K562 (cell line): ENCODE measurements around the gene PPP1R14C. TPM values are rescaled to one million over a fixed set of nuclear protein-coding genes. Genes with fewer than 3 reads are reported as not detected.
A peak's percentile ranks its signal among the peaks of the same experiment; 100 is the strongest.

Experiments
- ATAC-seq: fragments of 200-7000 bp; cut with Tn5 transposase; 3 replicates; pipeline ENCODE4 v1.9.1; 2020; ENCODE audit warnings: moderate library complexity
- BruUV-seq: library from RNA; stranded (reverse); fragments of 400-500 nt; replicated peaks from 2 replicates; lab custom pipeline; 2021; lab: Mats Ljungman, UMichigan
- CTCF ChIA-PET: fragments of 300-600 bp; formaldehyde crosslinking; extraction: SDS; loops from one replicate; lab custom pipeline; 2021; ENCODE audit warnings: low intra/inter-chr PET ratio; lab: Yijun Ruan, JAX
- POLR2A ChIA-PET: fragments of 300-600, 350-650 bp; sonication (Branson Sonifier 250); formaldehyde crosslinking; extraction: SDS; loops from one replicate; lab custom pipeline; 2021; ENCODE audit warnings: antibody characterized with exemption, inconsistent platforms; lab: Yijun Ruan, JAX
- DNase-seq, 4 experiments: peaks; one replicate each; pipeline versions ENCODE4 v3.0.0 to v3.0.0-alpha.2; 2011 to 2018; ENCODE audit warnings: low spot score in 3 of 4, mixed read lengths in 3 of 4; ENCODE audit errors: extremely low read depth in 1 of 4
- FAIRE-seq: peaks from 2 replicates; lab custom pipeline; 2011; peaks lifted over from hg19 to GRCh38; lab: Jason Lieb, UNC
- H2AFZ ChIP-seq: 2 replicates; pipeline ENCODE4 v1.6.0; 2011; ENCODE audit warnings: low read depth, low read length, control low read depth, inconsistent platforms
- H3K27ac ChIP-seq: fragments of 200-600 bp; 3 replicates; pipeline ENCODE4 v1.8.0; 2011; ENCODE audit warnings: low read depth, mild to moderate bottlenecking, control low read depth, inconsistent platforms, low read length, moderate library complexity, mixed read lengths; ENCODE audit errors: extremely low read depth
- H3K27me3 ChIP-seq, 2 experiments: fragments of 300-600 bp in 1 of 2; 2 replicates in 1 of 2; 3 replicates in 1 of 2; pipeline versions ENCODE4 v1.6.0 to v1.8.0; 2011; ENCODE audit warnings: inconsistent platforms in 2 of 2, low read length in 2 of 2, mild to moderate bottlenecking in 1 of 2, mixed read lengths in 1 of 2, moderate library complexity in 1 of 2; ENCODE audit not compliant: control insufficient read depth in 2 of 2, insufficient read depth in 2 of 2
- H3K36me3 ChIP-seq: fragments of 300-600 bp; 3 replicates; pipeline ENCODE4 v1.8.0; 2011; ENCODE audit warnings: mild to moderate bottlenecking, low read length, inconsistent platforms; ENCODE audit not compliant: control insufficient read depth, insufficient read depth
- H3K4me1 ChIP-seq, 2 experiments: fragments of 200-600 bp in 1 of 2; replicated peaks in 1 of 2; 2 replicates in 1 of 2; 3 replicates in 1 of 2; pipeline versions ENCODE4 v1.5.1 to v1.8.0; 2011; ENCODE audit warnings: inconsistent platforms in 2 of 2, low read length in 2 of 2, mild to moderate bottlenecking in 1 of 2, mixed read lengths in 1 of 2, moderate library complexity in 1 of 2; ENCODE audit not compliant: control insufficient read depth in 2 of 2, insufficient read depth in 2 of 2
- H3K4me2 ChIP-seq: 2 replicates; pipeline ENCODE4 v1.6.1; 2011; ENCODE audit warnings: low read length, control low read depth, inconsistent platforms, mixed read lengths; ENCODE audit not compliant: insufficient read depth
- H3K4me3 ChIP-seq: fragments of 200-600 bp; sonication (generic), shearing (Covaris generic); 2 replicates; pipeline ENCODE4 v1.5.1; 2016; ENCODE audit warnings: control low read depth, inconsistent platforms
- H3K79me2 ChIP-seq: fragments of 200-600 bp; 3 replicates; pipeline ENCODE4 v1.8.0; 2011; ENCODE audit warnings: low read length, inconsistent platforms; ENCODE audit not compliant: control insufficient read depth, insufficient read depth
- H3K9ac ChIP-seq, 2 experiments: 2 replicates each; pipeline versions ENCODE4 v1.6.0 to v1.6.1; 2011; ENCODE audit warnings: low read depth in 2 of 2, low read length in 2 of 2, control low read depth in 1 of 2, inconsistent platforms in 1 of 2, mild to moderate bottlenecking in 1 of 2, mixed read lengths in 1 of 2; ENCODE audit not compliant: insufficient read depth in 1 of 2
- H3K9me1 ChIP-seq: one replicate; pipeline ENCODE4 v1.6.0; 2011; ENCODE audit warnings: inconsistent platforms, mild to moderate bottlenecking, low read length, moderate library complexity; ENCODE audit not compliant: control insufficient read depth, insufficient read depth
- H3K9me3 ChIP-seq: replicated peaks from 2 replicates; pipeline ENCODE4 v1.5.1; 2011; ENCODE audit warnings: low read depth, low read length, inconsistent platforms; ENCODE audit not compliant: control insufficient read depth, insufficient read depth
- H4K20me1 ChIP-seq: replicated peaks from 2 replicates; pipeline ENCODE4 v1.6.1; 2011; ENCODE audit warnings: low read length, inconsistent platforms, mixed read lengths; ENCODE audit not compliant: control insufficient read depth, insufficient read depth
- ELF2 ChIP-seq: fragments of 250-450 bp; sonication (Bioruptor Pico); IDR thresholded peaks from 2 replicates; pipeline ENCODE4 v1.5.0; 2021; ENCODE audit warnings: mild to moderate bottlenecking
- STAT5B ChIP-seq: fragments of 250-450 bp; sonication (Bioruptor Pico); IDR thresholded peaks from 2 replicates; pipeline ENCODE4 v1.8.0; 2021; ENCODE audit warnings: mild to moderate bottlenecking, inconsistent platforms
- WGBS: fragments of 100-300 bp; shearing (Covaris generic); methylation state at CpG from one replicate; pipeline ENCODE4 v1.1.6; 2016; ENCODE audit warnings: low coverage, mixed read lengths; ENCODE audit not compliant: insufficient coverage; ENCODE audit errors: missing lambda C conversion rate; 5-methylcytosine and 5-hydroxymethylcytosine counted together
- in situ Hi-C: fragments of 300-500 bp; cut with MboI; formaldehyde crosslinking; loops from 4 replicates; pipeline ENCODE4 v1.15.0; 2018; ENCODE audit warnings: inconsistent platforms, mixed read lengths
- intact Hi-C: fragments of 100-400 bp; cut with micrococcal nuclease; formaldehyde crosslinking; loops from 2 replicates; pipeline ENCODE4 v1.14.2; 2022
- polyA plus RNA-seq, 8 experiments: library from polyadenylated mRNA; depleted of rRNA in 4 of 8; stranded (reverse) in 5 of 8; unstranded in 3 of 8; fragments of >200 nt; fragmentation: Nextera tagmentation in 2 of 8; fragmentation: Illumina TruSeq in 1 of 8; extraction: Ambion mirVana in 2 of 8; extraction: Trizol in 1 of 8; gene quantifications; 2 replicates each; pipeline versions ENCODE4 v1.2.1 to v1.2.3, GENCODE V29; 2011 to 2014; ENCODE audit warnings: inconsistent platforms in 1 of 8, missing spikeins in 1 of 8
- total RNA-seq, 7 experiments: library from RNA; depleted of rRNA in 6 of 7; stranded (reverse); fragments of >200 nt in 6 of 7; fragmentation: Illumina TruSeq in 2 of 7; extraction: Trizol in 2 of 7; gene quantifications; 2 replicates each; pipeline versions ENCODE4 v1.2.1 to v1.2.3, GENCODE V29; 2011 to 2021; ENCODE audit warnings: low replicate concordance in 1 of 7

Gene PPP1R14C
- total and polyA plus RNA-seq, 9 of the 15 experiments (the other 6 are each of a cell fraction or from before 2014, with no cell fraction given) = 4.5 to 16.6 (median 11.9) TPM

DNA sequence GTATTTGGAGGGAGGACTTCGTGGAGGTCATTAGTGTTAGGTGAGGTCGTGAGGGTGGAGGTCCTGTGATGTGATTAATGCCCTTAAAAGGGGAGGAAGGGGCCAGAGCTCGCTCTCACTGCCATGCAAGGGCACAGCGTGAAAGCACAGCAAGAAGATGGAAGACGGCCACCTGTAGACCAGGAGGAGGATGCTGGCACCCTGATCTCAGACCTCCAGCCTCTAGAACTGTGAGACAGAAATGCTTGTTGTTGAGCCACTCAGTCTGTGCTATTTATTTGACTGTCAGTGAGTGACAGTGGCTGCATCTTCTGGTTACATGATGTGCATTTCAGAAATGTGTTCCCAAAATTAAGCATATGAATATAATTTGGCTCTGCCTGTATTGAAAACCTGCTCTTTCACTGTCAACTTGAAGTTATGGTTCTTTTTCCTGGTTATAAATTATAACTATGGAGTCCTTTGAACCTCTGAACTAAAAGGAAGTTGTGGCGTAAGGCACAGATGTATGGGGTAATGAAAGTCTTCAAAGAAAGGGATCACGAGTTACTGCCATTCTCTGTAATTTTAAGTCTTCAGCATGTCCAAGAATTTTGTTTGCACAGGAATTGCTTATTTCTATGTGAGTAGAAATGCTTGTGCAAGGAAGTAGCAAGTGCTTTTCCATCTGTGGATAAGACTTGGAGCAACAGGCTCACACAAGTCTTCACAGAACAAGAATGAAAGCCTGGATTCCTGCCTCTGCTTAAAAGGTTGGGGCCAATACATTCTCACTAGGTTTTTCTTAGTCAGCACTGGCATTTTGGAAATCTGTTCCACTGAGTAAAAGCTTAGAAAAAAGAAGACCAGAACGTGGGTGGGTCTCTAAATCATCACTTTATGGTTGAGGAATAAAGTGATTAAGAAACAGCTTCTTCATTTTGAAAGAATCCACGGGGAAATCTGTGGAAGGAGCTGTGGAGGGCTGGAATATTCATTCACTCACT, 10.3 kb downstream of the PPP1R14C start:
- Histone ChIP-seq H2AFZ (no peak overlapping the region), H3K4me1 (peaks cover 37 to 59% of the 10 kb centered on the region in 2 experiments), H3K79me2 (peaks cover 52% of the 10 kb centered on the region), H3K36me3 (no peaks in the 10 kb centered on the region; the same call in 2 of the 3 replicates), H3K9me3 (no peaks in the 10 kb centered on the region), H4K20me1 (no peaks in the 10 kb centered on the region), H3K27me3 (no peaks in the 10 kb centered on the region), H3K27ac (no peak overlapping the region; the same call in 2 of the 3 replicates), H3K4me3 (no peak overlapping the region), H3K9ac (no peak overlapping the region), H3K4me2 (no peak overlapping the region), H3K9me1 (no peaks in the 10 kb centered on the region)
- no peak for DNase-seq
- TF ChIP-seq STAT5B (no peak), ELF2 (CRISPR knock-in tag) (peak; percentile 14; the same call in 1 of the 2 replicates)
- in situ Hi-C loops (no loop called here), intact Hi-C loops (loop anchor here (5.0 kb wide), 1 partner anchor 169 kb away; no protein-coding TSS in a partner anchor)
- WGBS = 65% methylated on average over 8 of the region's 9 CpGs
- POLR2A ChIA-PET = interaction anchor here (0.6 to 3.8 kb wide), 8 partner anchors 8 to 119 kb away, joined by 3 to 20 read pairs (median 4); partner anchors contain the start of gene PPP1R14C
- CTCF ChIA-PET = no interaction called here
- ATAC-seq = no peak
- no peak for FAIRE-seq
- no TSS peak for BruUV-seq
